GM13976 (cell line): ENCODE data around the gene SKAP1.

ENCODE experiments used
- DNase-seq: peaks from one replicate; pipeline ENCODE4 v3.0.0; 2012; ENCODE audit warnings: low spot score
- CTCF ChIP-seq: IDR thresholded peaks from 2 replicates; pipeline ENCODE4 v1.5.1; 2012; ENCODE audit warnings: borderline replicate concordance, mild to moderate bottlenecking; ENCODE audit not compliant: insufficient read depth; ENCODE audit errors: extremely low read depth, missing control alignments, control extremely low read depth
- in situ Hi-C: fragments of 300-500 bp; cut with MboI; formaldehyde crosslinking; loops from one replicate; pipeline ENCODE4 v1.12.0; 2022; ENCODE audit warnings: low sequenced_read_pairs, mixed read lengths, inconsistent platforms; ENCODE audit not compliant: unreplicated experiment

Gene SKAP1

GRCh38 chr17:48238933-48239602, 190.9 kb downstream of the SKAP1 start:
- TF ChIP-seq CTCF: no peak
- in situ Hi-C loops: no loop called here
- DNase-seq: no peak

GRCh38 chr17:48237456-48237855, 192.6 kb downstream of the SKAP1 start:
- in situ Hi-C loops: no loop called here
- no peak for TF ChIP-seq CTCF

GRCh38 chr17:48236681-48237134, 193.3 kb downstream of the SKAP1 start:
- DNase-seq: no peak
- in situ Hi-C loops: no loop called here
- TF ChIP-seq CTCF: no peak

More at GRCh38 chr17:48237456-48237855, 192.6 kb downstream of the SKAP1 start:
- no peak for DNase-seq

GRCh38 chr17:48234922-48235321, 195.1 kb downstream of the SKAP1 start:
- DNase-seq: no peak
- in situ Hi-C loops: no loop called here
- TF ChIP-seq CTCF: no peak

- no peak for DNase-seq
- in situ Hi-C loops: no loop called here
- no peak for TF ChIP-seq CTCF
Measured at GRCh38 chr17:48231995-48232959, 197.7 kb downstream of the SKAP1 start.

GRCh38 chr17:48229936-48230335, 200.1 kb downstream of the SKAP1 start:
- in situ Hi-C loops: no loop called here
- DNase-seq: no peak
- no peak for TF ChIP-seq CTCF
